Lower leg skin (tissue), 4 donors: ENCODE measurements around the gene AK2. TPM values are rescaled to one million over a fixed set of nuclear protein-coding genes. Genes with fewer than 3 reads are reported as not detected.
A peak's percentile ranks its signal among the peaks of the same experiment; 100 is the strongest.

Experiments used
- DNase-seq, 2 donors: peaks; one replicate each; pipeline ENCODE4 v3.0.0-alpha.2; 2019; ENCODE audit warnings: low spot score in 2 of 2
- H3K4me3 ChIP-seq: fragments of 200-600 bp; sonication (generic); 2 replicates; pipeline ENCODE4 v1.5.1; 2017; ENCODE audit warnings: mild to moderate bottlenecking, low read depth; ENCODE audit not compliant: poor library complexity, severe bottlenecking
- POLR2A ChIP-seq, 2 donors: fragments of 450-650 bp; IDR thresholded peaks; one replicate each; pipeline ENCODE4 v1.6.1; 2016 to 2017; ENCODE audit warnings: antibody characterized with exemption in 2 of 2, mild to moderate bottlenecking in 1 of 2, moderate library complexity in 1 of 2
- WGBS, 2 donors: methylation state at CpG; one replicate each; pipeline ENCODE4 v1.1.5; 2018; 5-methylcytosine and 5-hydroxymethylcytosine counted together
- intact Hi-C: fragments of 100-400 bp; cut with DNase I; formaldehyde crosslinking; loops from one replicate; pipeline ENCODE4 v1.15.0; 2023; ENCODE audit warnings: low total_unique reads
- total RNA-seq, 4 donors: library from RNA; depleted of rRNA; stranded (reverse); fragments of >200 nt; gene quantifications; one replicate each; pipeline ENCODE4 v1.1.0, GENCODE V29; 2016
- TF ChIP-seq, protein P1 (sequence below), 3 donors: fragments of 450-650 bp; IDR thresholded peaks; one replicate each; pipeline ENCODE4 v1.5.1; 2016; ENCODE audit warnings: antibody characterized with exemption in 3 of 3, mild to moderate bottlenecking in 3 of 3, moderate library complexity in 2 of 3

Gene AK2
- 100 to 1,000 TPM in 3 of 4 donors, 10 to 100 TPM in 1; 90.0 to 247 (median 144) TPM for total RNA-seq

DNA sequence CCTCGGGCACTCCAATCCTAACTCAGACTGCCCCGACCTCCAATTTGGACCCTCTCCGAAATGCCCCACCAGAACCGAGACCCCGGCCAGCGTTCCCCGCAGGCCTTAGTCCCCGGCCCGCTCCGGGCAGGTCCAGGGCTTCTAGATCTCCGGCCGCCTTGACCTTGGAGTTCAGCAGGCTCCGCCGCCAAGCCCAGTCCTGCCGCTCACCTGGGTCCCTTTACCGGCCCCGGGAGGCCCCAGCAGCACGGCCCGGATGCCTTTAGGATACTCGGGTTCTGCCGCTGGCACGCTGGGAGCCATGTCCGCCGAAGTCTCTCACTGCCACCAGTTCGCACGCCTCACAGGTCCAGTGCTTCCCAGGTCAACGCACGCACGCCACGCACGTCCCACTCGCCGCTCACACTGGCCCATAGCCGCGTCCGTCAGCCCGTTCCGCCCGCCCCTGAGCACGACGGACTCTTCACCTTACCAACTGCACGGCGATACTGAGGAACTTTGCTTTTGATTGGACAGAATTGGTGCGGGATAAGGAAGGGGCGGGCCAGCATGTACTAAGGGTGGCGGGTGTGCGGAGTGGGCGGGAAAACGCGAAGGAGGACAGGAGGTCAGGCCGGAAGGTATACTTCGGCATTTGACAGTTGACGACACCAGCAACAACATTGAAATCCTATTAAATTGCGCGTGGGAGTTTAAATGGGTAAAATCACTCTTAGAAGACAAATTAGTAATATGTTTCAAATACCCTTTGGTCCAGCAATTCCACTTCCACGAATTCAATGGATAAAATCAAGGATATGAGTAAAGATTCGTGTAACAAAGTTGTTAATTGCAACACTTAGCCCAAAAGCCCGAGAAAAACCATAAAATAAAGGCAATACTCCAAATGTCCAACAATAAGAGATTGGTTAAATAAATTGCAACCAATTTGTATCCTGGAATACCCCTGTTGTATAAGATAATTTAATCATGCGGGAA, at the start of gene AK2:
AK2 (minus strand) TSS at position 358 of the 978 bp plus-strand sequence; CDS start at position 303, 55 bp downstream.
- TF ChIP-seq POLR2A (IDR thresholded peaks at IDR 0.05), result no peak
- TF ChIP-seq, protein P1, sequence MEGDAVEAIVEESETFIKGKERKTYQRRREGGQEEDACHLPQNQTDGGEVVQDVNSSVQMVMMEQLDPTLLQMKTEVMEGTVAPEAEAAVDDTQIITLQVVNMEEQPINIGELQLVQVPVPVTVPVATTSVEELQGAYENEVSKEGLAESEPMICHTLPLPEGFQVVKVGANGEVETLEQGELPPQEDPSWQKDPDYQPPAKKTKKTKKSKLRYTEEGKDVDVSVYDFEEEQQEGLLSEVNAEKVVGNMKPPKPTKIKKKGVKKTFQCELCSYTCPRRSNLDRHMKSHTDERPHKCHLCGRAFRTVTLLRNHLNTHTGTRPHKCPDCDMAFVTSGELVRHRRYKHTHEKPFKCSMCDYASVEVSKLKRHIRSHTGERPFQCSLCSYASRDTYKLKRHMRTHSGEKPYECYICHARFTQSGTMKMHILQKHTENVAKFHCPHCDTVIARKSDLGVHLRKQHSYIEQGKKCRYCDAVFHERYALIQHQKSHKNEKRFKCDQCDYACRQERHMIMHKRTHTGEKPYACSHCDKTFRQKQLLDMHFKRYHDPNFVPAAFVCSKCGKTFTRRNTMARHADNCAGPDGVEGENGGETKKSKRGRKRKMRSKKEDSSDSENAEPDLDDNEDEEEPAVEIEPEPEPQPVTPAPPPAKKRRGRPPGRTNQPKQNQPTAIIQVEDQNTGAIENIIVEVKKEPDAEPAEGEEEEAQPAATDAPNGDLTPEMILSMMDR (IDR thresholded peaks at IDR 0.05), result no peak
- WGBS, 2 donors, result 4 to 5% methylated on average over 45 to 58 of the region's 59 CpGs
- intact Hi-C loops, result no loop called here
- peak; percentile 96 to 99 for DNase-seq
- H3K4me3 ChIP-seq, result peak within 1 kb of the TSS; percentile 96

DNA sequence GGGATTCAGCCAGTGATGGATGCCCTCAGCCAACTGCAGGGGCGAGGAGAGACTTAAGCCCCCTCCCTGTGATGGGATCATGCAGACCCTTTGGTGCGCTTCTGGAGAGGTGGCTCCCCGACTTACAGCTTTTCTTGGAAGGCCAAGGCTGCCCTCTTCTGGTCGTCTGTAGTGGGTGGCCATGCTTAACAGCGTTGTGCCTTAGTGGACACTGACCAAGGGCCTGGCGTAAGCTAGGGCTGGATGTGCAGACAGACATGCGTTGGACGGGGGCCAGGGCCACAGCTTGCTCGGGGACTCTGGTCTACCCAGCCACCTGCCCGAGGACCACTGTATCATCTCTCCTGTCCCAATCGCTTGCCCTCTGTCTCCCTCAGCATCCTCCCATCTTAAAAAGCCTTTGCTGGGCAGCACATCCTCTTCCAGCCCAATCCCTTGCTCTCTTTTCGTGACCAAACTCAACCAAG, 49.7 kb upstream of the AK2 start:
- 41 to 57% methylated on average over 10 to 12 of the region's 12 CpGs for WGBS, 2 donors
- no peak for TF ChIP-seq POLR2A (IDR thresholded peaks at IDR 0.05)
- TF ChIP-seq, protein P1 (IDR thresholded peaks at IDR 0.05), result peak in 1 of 3 donors; percentile 30
- intact Hi-C loops, result no loop called here

DNA sequence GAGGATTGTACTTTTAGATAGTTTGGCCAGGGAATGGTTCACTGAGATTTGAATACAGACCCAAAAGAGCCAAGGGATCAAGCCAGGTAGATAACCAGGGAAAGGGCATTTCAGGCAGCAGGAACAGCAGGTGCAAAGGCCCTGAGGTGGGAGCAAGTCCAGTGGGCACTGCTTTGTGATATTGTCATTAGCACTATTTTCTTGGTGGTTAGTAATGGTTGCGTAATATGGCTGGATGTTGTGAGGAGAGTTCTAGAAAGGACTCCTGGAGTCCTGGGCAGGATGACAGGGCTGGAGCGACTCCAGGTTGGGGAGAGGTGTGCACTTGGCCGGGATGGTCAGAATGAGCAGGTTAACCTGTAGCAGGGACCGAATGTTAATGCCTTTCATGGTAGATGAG, 48.6 kb upstream of the AK2 start:
- no peak for DNase-seq
- intact Hi-C loops, result no loop called here
- TF ChIP-seq POLR2A (IDR thresholded peaks at IDR 0.05), result no peak
- TF ChIP-seq, protein P1 (IDR thresholded peaks at IDR 0.05), result no peak
- no peak overlapping the region for H3K4me3 ChIP-seq
- WGBS, 2 donors, result 85 to 90% methylated on average over 4 of the region's 4 CpGs

More for the DNA sequence above, 49.7 kb upstream of the AK2 start:
- H3K4me3 ChIP-seq, result no peak overlapping the region
- DNase-seq, result peak; percentile 43 to 91

DNA sequence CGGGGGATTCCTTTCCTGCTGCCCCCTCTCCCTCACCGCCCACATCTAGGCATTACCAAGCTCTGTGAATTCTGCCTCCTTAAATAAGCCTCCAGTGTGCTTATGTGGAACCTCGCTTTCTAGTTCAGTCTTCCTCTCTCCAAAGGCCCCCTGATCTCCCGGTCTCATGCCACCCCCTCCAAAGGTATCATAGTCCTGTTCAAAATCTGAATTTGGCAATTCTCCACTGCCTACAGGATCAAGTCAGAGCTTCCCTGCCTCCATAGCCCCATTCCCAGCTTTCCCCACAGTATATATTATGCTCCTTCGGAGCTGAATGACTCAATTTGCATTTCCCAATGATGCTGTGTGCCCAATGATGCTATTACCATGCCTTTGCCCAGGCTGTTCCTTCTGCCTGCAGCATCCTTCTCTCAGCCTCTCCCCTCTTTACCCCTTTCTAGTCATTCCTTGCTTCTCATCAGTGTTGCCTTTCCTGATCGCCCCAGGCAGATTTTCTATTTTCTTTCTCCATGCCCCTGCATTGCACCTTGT, 46.0 kb upstream of the AK2 start:
- TF ChIP-seq POLR2A (IDR thresholded peaks at IDR 0.05), result no peak
- TF ChIP-seq, protein P1 (IDR thresholded peaks at IDR 0.05), result no peak
- intact Hi-C loops, result no loop called here
- no peak overlapping the region for H3K4me3 ChIP-seq
- WGBS, 2 donors, result 79 to 80% methylated on average over 6 of the region's 6 CpGs
- no peak for DNase-seq

DNA sequence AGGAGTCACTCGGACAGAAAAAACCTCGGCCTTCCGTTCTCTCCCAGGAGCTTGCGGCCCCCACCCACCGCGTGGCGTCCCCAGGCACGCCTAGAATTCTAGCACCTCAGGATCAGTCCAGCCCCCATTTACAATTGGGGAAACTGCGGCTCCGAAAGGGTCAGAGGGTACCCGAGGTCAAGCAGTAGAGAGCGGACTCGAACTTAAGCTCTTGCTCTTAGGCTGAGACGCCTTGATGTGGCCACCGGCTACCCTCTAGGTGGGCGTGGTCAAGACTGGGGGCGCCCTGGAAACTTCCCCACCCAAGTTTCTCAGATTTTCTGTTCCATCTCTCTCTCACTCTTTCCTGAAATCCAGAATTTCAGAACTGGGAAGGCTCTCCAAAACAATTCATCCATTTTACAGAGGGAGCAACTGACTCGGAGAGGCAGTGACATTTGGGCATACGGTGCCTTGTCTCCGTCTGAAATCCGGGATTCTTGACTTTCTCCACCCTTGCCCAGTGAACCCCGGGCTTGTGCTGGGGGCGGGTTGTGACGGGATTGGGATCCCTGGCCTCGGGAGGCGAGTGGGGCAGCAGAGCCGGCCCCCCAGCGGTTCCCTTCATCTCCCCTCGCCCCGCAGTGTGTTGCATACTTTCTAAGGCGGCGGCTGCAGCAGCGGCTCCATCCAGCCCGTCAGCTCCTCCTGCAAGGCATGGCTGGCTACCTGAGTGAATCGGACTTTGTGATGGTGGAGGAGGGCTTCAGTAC, 45.0 kb upstream of the AK2 start:
- intact Hi-C loops, result no loop called here

More for the DNA sequence above, 45.0 kb upstream of the AK2 start:
- DNase-seq, result no peak
- TF ChIP-seq, protein P1 (IDR thresholded peaks at IDR 0.05), result no peak
- no peak for TF ChIP-seq POLR2A (IDR thresholded peaks at IDR 0.05)
- 2 to 8% methylated on average over 30 to 35 of the region's 35 CpGs for WGBS, 2 donors
- H3K4me3 ChIP-seq, result peak overlapping the region; percentile 49
